SK-N-SH (cell line): ENCODE results near the gene PIBF1. TPM values are rescaled to one million over a fixed set of nuclear protein-coding genes. Genes with fewer than 3 reads are reported as not detected.

Experiments used
- CTCF ChIA-PET: fragments of 300-600, 350-600 bp; formaldehyde crosslinking; extraction: SDS; loops from one replicate; lab custom pipeline; 2021; lab: Yijun Ruan, JAX
- POLR2A ChIA-PET: fragments of 350-600 bp; sonication (Branson Sonifier 250); formaldehyde crosslinking; extraction: SDS; loops from one replicate; lab custom pipeline; 2020; ENCODE audit warnings: antibody characterized with exemption, inconsistent platforms; lab: Yijun Ruan, JAX
- DNase-seq: peaks from one replicate; pipeline ENCODE4 v3.0.0; 2012
- H2AFZ ChIP-seq: fragments of 200-600 bp; sonication (generic); 2 replicates; pipeline ENCODE4 v1.8.1; 2016; ENCODE audit warnings: antibody characterized with exemption, mild to moderate bottlenecking, low read depth
- H3F3A ChIP-seq: fragments of 200-600 bp; sonication (generic); replicated peaks from 2 replicates; pipeline ENCODE3; 2016; ENCODE audit warnings: antibody characterized with exemption, mild to moderate bottlenecking; ENCODE audit not compliant: insufficient read depth
- H3K27ac ChIP-seq, 2 experiments: fragments of 200-500 bp in 1 of 2; fragments of 200-600 bp in 1 of 2; sonication (Bioruptor generic) in 1 of 2; sonication (generic), shearing (Covaris generic) in 1 of 2; 2 replicates each; pipeline versions ENCODE4 v1.5.1 to v1.6.1; 2014 to 2016; ENCODE audit warnings: low read depth in 2 of 2, inconsistent platforms in 1 of 2, low read length in 1 of 2, mild to moderate bottlenecking in 1 of 2, mixed read lengths in 1 of 2
- H3K27me3 ChIP-seq: fragments of 200-600 bp; sonication (generic), shearing (Covaris generic); 2 replicates; pipeline ENCODE4 v1.6.1; 2016; ENCODE audit warnings: mixed run types; ENCODE audit not compliant: insufficient read depth
- H3K36me3 ChIP-seq, 2 experiments: fragments of 200-500 bp in 1 of 2; fragments of 200-600 bp in 1 of 2; sonication (Bioruptor generic) in 1 of 2; sonication (generic) in 1 of 2; replicated peaks in 1 of 2; 2 replicates each; pipeline versions ENCODE3 to v1.5.1; 2014 to 2016; ENCODE audit warnings: low read length in 1 of 2, mild to moderate bottlenecking in 1 of 2; ENCODE audit not compliant: insufficient read depth in 2 of 2, control insufficient read depth in 1 of 2
- H3K4me1 ChIP-seq, 2 experiments: fragments of 200-500 bp in 1 of 2; fragments of 200-600 bp in 1 of 2; sonication (Bioruptor generic) in 1 of 2; sonication (generic), shearing (Covaris generic) in 1 of 2; 2 replicates each; pipeline versions ENCODE4 v1.5.1 to v1.6.1; 2014 to 2016; ENCODE audit warnings: low read depth in 1 of 2, low read length in 1 of 2, mixed run types in 1 of 2; ENCODE audit not compliant: insufficient read depth in 2 of 2, control insufficient read depth in 1 of 2
- H3K4me2 ChIP-seq: fragments of 200-600 bp; sonication (generic), shearing (Covaris generic); 2 replicates; pipeline ENCODE4 v1.6.1; 2017; ENCODE audit warnings: mixed run types
- H3K4me3 ChIP-seq, 2 experiments: fragments of 200-500 bp in 1 of 2; fragments of 200-600 bp in 1 of 2; sonication (Bioruptor generic) in 1 of 2; sonication (generic), shearing (Covaris generic) in 1 of 2; 2 replicates each; pipeline versions ENCODE4 v1.5.1 to v1.8.1; 2014 to 2016; ENCODE audit warnings: low read depth in 2 of 2, inconsistent platforms in 1 of 2, low read length in 1 of 2, mild to moderate bottlenecking in 1 of 2, mixed read lengths in 1 of 2, moderate library complexity in 1 of 2
- H3K79me2 ChIP-seq: fragments of 200-600 bp; sonication (generic); 2 replicates; pipeline ENCODE4 v1.8.1; 2017; ENCODE audit warnings: mild to moderate bottlenecking; ENCODE audit not compliant: insufficient read depth
- H3K9ac ChIP-seq: fragments of 200-600 bp; sonication (generic); 2 replicates; pipeline ENCODE4 v1.6.1; 2017; ENCODE audit warnings: mixed run types
- H3K9me2 ChIP-seq: fragments of 200-600 bp; sonication (generic); 2 replicates; pipeline ENCODE4 v1.6.1; 2017; ENCODE audit warnings: mixed run types
- H3K9me3 ChIP-seq: fragments of 200-600 bp; sonication (generic); 2 replicates; pipeline ENCODE4 v1.6.1; 2017; ENCODE audit warnings: mixed run types, mild to moderate bottlenecking, moderate library complexity
- H4K20me1 ChIP-seq: fragments of 200-600 bp; sonication (generic); 2 replicates; pipeline ENCODE4 v1.6.1; 2017; ENCODE audit warnings: mild to moderate bottlenecking, mixed run types; ENCODE audit not compliant: insufficient read depth
- CHD2 ChIP-seq: fragments of 150-350 bp; IDR thresholded peaks from 2 replicates; pipeline ENCODE4 v1.6.1; 2018; ENCODE audit warnings: low read length; ENCODE audit not compliant: partially characterized antibody
- EP300 ChIP-seq, 2 experiments: IDR thresholded peaks; 2 replicates each; pipeline versions ENCODE4 v1.4.0 to v1.6.1; 2012; ENCODE audit warnings: borderline replicate concordance in 1 of 2, low read depth in 1 of 2, low read length in 1 of 2
- EZH2phosphoT487 ChIP-seq: fragments of 200-600 bp; sonication (generic); IDR thresholded peaks from 2 replicates; pipeline ENCODE4 v1.6.1; 2017; ENCODE audit warnings: low read depth, mixed run types, mild to moderate bottlenecking, antibody characterized with exemption, moderate library complexity, borderline replicate concordance
- GABPA ChIP-seq: IDR thresholded peaks from 2 replicates; pipeline ENCODE4 v1.4.0; 2012; ENCODE audit warnings: low read depth, mild to moderate bottlenecking
- GATA2 ChIP-seq: sonication (generic); formaldehyde crosslinking; IDR thresholded peaks from 2 replicates; pipeline ENCODE4 v1.5.0; 2020; ENCODE audit warnings: mild to moderate bottlenecking, missing genetic modification reagents
- MXI1 ChIP-seq: IDR thresholded peaks from 2 replicates; pipeline ENCODE4 v1.6.1; 2012; ENCODE audit warnings: mild to moderate bottlenecking, low read depth, low read length, improper control_type of control experiment
- NRF1 ChIP-seq: IDR thresholded peaks from 2 replicates; pipeline ENCODE4 v1.6.1; 2012; ENCODE audit warnings: low read depth, mild to moderate bottlenecking, low read length
- POLR2AphosphoS5 ChIP-seq: IDR thresholded peaks from 2 replicates; pipeline ENCODE4 v1.6.1; 2012; ENCODE audit warnings: low read depth, low read length
- RAD21 ChIP-seq: IDR thresholded peaks from 2 replicates; pipeline ENCODE4 v1.6.1; 2012; ENCODE audit warnings: mild to moderate bottlenecking, low read length
- RCOR1 ChIP-seq: fragments of 150-350 bp; IDR thresholded peaks from 2 replicates; pipeline ENCODE4 v1.6.1; 2017; ENCODE audit warnings: antibody characterized with exemption, low read length
- RFX5 ChIP-seq: IDR thresholded peaks from 2 replicates; pipeline ENCODE4 v1.6.1; 2012; ENCODE audit warnings: mild to moderate bottlenecking, improper control_type of control experiment, low read length
- RXRA ChIP-seq: IDR thresholded peaks from 2 replicates; pipeline ENCODE4 v1.4.0; 2012; ENCODE audit warnings: low read depth, mild to moderate bottlenecking, borderline replicate concordance
- SIN3A ChIP-seq: IDR thresholded peaks from 2 replicates; pipeline ENCODE4 v1.6.1; 2012; ENCODE audit warnings: low read depth, mild to moderate bottlenecking, low read length, moderate library complexity, borderline replicate concordance
- SMC3 ChIP-seq: IDR thresholded peaks from 2 replicates; pipeline ENCODE4 v1.6.1; 2012; ENCODE audit warnings: low read depth, low read length, improper control_type of control experiment
- TAF1 ChIP-seq: IDR thresholded peaks from 2 replicates; pipeline ENCODE4 v1.6.1; 2012; ENCODE audit warnings: low read depth, mild to moderate bottlenecking, low read length, moderate library complexity, borderline replicate concordance
- USF2 ChIP-seq: fragments of 150-350 bp; IDR thresholded peaks from 2 replicates; pipeline ENCODE4 v1.6.1; 2017; ENCODE audit warnings: antibody characterized with exemption, low read length, low read depth, borderline replicate concordance
- ZBTB33 ChIP-seq: IDR thresholded peaks from 2 replicates; pipeline ENCODE4 v1.4.0; 2012; ENCODE audit warnings: low read depth, borderline replicate concordance
- WGBS: methylation state at CpG from one replicate; pipeline ENCODE4 v1.1.6; 2017; ENCODE audit warnings: low lambda C conversion rate; 5-methylcytosine and 5-hydroxymethylcytosine counted together
- polyA plus RNA-seq, 3 experiments: library from polyadenylated mRNA; depleted of rRNA; stranded (reverse); fragments of >200 nt; gene quantifications; 2 replicates each; pipeline ENCODE4 v1.2.3, GENCODE V29; 2012
- TF ChIP-seq, protein P1 (sequence below): IDR thresholded peaks from 2 replicates; pipeline ENCODE4 v1.4.0; 2012; ENCODE audit warnings: low read depth
- TF ChIP-seq, protein P2 (sequence below): IDR thresholded peaks from 2 replicates; pipeline ENCODE4; 2012

The PIBF1 gene
- polyA plus RNA-seq, 1 of the 3 experiments (the other 2 are of a cell fraction), result 3.9 TPM

DNA sequence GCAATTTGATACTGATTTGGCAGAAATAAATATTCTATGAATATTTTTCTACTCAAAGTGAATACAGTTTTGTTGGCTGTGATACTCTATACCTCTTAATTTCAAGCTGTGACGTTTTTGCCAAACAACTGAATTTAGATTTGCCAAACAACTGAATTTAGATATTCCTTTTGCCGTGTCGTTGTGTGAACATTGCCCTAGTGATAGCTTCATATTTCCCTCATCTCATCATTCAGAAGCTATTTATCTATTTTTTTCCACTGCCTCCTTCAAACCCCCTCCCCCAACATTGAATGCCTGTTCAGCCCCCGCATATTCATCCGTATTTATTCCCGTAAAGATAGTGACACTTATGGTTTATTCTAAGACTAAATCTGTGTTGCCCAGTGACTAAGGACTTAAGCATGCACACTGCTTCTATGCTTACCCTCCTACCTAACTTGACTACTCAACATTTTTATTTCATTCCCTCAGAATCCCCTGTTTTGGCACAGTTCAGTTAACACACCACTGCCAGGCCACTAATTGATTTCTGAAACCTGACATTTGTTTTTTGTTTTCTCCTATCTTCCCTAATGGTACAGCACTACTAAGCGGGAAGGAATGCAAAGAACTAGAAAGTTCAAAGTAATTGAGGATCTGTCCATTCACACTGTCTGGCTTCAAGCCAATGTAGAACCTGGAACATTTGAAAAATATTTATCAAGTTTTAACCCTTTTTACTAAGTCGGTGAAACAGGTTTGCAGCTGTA, 274.1 kb downstream of the PIBF1 start (continued):
- peak in 1 of 2 experiments; percentile 26; a peak in 1 of 4 replicates for TF ChIP-seq EP300 (IDR thresholded peaks at IDR 0.05; ENCODE audit: borderline replicate concordance in 1 of 2, low read depth in 1 of 2, low read length in 1 of 2)
- no peak for TF ChIP-seq NRF1
- no peak for TF ChIP-seq EZH2phosphoT487
- TF ChIP-seq, protein P1, sequence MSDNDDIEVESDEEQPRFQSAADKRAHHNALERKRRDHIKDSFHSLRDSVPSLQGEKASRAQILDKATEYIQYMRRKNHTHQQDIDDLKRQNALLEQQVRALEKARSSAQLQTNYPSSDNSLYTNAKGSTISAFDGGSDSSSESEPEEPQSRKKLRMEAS, result 0 out of 2 replicates have a peak, but pooled peaks have one; percentile 19

DNA sequence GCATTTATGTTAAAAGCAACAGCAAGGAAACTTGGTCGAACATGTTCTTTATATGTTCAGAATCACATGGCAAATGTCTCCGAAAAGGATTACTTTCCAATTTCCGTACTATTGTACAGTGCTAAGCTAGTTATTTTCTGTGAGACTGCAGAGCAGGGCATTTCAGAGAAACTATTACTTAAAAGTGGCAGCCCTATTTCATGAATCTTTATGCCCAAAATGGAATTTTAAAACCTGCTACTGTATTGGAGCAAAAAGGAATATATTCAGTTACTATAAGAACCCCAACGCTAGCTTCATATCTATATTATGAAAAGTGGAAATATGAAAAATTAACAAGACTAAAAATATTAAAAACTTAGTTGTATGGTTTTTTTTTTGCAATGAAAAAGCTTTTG, 274.6 kb downstream of the PIBF1 start:
- 84% methylated on average over 4 of the region's 4 CpGs for WGBS
- no peak overlapping the region for H3K4me2 ChIP-seq
- H4K20me1 ChIP-seq, result no peaks in the 10 kb centered on the region
- H3K27ac ChIP-seq, result no peak overlapping the region; a peak in 1 of 4 replicates
- TF ChIP-seq TAF1 (no peak), RXRA (no peak), RCOR1 (no peak), SIN3A (no peak), NRF1 (no peak), ZBTB33 (no peak), USF2 (no peak), POLR2AphosphoS5 (no peak), RAD21 (no peak), GATA2 (CRISPR knock-in tag) (no peak), RFX5 (no peak), CHD2 (no peak), MXI1 (no peak), GABPA (no peak), SMC3 (no peak)
- TF ChIP-seq, protein P2, sequence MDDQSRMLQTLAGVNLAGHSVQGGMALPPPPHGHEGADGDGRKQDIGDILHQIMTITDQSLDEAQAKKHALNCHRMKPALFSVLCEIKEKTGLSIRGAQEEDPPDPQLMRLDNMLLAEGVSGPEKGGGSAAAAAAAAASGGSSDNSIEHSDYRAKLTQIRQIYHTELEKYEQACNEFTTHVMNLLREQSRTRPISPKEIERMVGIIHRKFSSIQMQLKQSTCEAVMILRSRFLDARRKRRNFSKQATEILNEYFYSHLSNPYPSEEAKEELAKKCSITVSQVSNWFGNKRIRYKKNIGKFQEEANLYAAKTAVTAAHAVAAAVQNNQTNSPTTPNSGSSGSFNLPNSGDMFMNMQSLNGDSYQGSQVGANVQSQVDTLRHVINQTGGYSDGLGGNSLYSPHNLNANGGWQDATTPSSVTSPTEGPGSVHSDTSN, result no peak
- TF ChIP-seq, protein P1, result no peak
- peaks cover 21% of the 10 kb centered on the region for H3F3A ChIP-seq
- H3K9me2 ChIP-seq, result no peaks in the 10 kb centered on the region
- no peak overlapping the region for H3K4me3 ChIP-seq
- H3K9ac ChIP-seq, result no peak overlapping the region
- H3K27me3 ChIP-seq, result no peaks in the 10 kb centered on the region
- H3K4me1 ChIP-seq, result peaks cover 7 to 10% of the 10 kb centered on the region in 2 experiments; a peak in 3 of 4 replicates
- H3K36me3 ChIP-seq, result no peaks in the 10 kb centered on the region
- no peaks in the 10 kb centered on the region for H3K9me3 ChIP-seq
- no peak for DNase-seq
- no peaks in the 10 kb centered on the region for H3K79me2 ChIP-seq
- POLR2A ChIA-PET, result no interaction called here
- CTCF ChIA-PET, result interaction anchor here (0.6 to 1.2 kb wide), 2 partner anchors 16 to 293 kb away, joined by 3 read pairs; no protein-coding TSS in a partner anchor
- no peak overlapping the region for H2AFZ ChIP-seq
